ENCODE measurements around the gene TCTN2.

Gene TCTN2

GRCh38 chr12:123744836-123745235 is 73.9 kb downstream of the TCTN2 start:
- DNase-seq, result peak; percentile 74

- no peak for DNase-seq
These were observed 76.4 kb downstream of the TCTN2 start for GRCh38 chr12:123747309-123747708.

- peak; percentile 71 for DNase-seq
These were observed 77.2 kb downstream of the TCTN2 start for GRCh38 chr12:123748161-123748560.

GRCh38 chr12:123748661-123749060 is 77.7 kb downstream of the TCTN2 start:
- no peak for DNase-seq

- no peak for DNase-seq
These were observed 78.4 kb downstream of the TCTN2 start for GRCh38 chr12:123749355-123749754.

- no peak for DNase-seq
These were observed 79.3 kb downstream of the TCTN2 start for GRCh38 chr12:123750159-123750656.

GRCh38 chr12:123752046-123752445 is 81.1 kb downstream of the TCTN2 start:
- no peak for DNase-seq

GRCh38 chr12:123754041-123754772 is 83.3 kb downstream of the TCTN2 start:
- peak; percentile 48 for DNase-seq

- no peak for DNase-seq
These were observed 86.6 kb downstream of the TCTN2 start for GRCh38 chr12:123757561-123757960.
